Activated CD8-positive, alpha-beta memory T cell treated with anti-CD3 and anti-CD28 coated beads, Interleukin-2, amount 50 U/mL, for 1 hour (primary cell): Measurements from ENCODE around the gene PARP4.
"Not testable (repeated sequence)": the region's sequence is repeated elsewhere in the genome, so short reads cannot be mapped to it uniquely, and the experiment has no call there.

Source experiments
- DNase-seq: peaks from one replicate; pipeline ENCODE4 v3.0.0-alpha.2; 2020; ENCODE audit errors: extremely low read depth

Gene PARP4

GRCh38 chr13:24452044-24452443 lies 60.5 kb downstream of the PARP4 start:
- no peak for DNase-seq

GRCh38 chr13:24450530-24450929 lies 62.0 kb downstream of the PARP4 start:
- no peak for DNase-seq

- not testable (repeated sequence) for DNase-seq
Observed at GRCh38 chr13:24444851-24445250, 67.7 kb downstream of the PARP4 start.

- DNase-seq, result no peak
Observed at GRCh38 chr13:24443366-24443765, 69.2 kb downstream of the PARP4 start.

- DNase-seq, result not testable (repeated sequence)
Observed at GRCh38 chr13:24426045-24426444, 86.5 kb downstream of the PARP4 start.

GRCh38 chr13:24419668-24420067 lies 92.9 kb downstream of the PARP4 start:
- DNase-seq, result not testable (repeated sequence)

- no peak for DNase-seq
Observed at GRCh38 chr13:24407844-24408243, 104.7 kb downstream of the PARP4 start.

- no peak for DNase-seq
Observed at GRCh38 chr13:24406524-24406923, 106.1 kb downstream of the PARP4 start.

- no peak for DNase-seq
Observed at GRCh38 chr13:24396821-24397220, 115.8 kb downstream of the PARP4 start.

- DNase-seq, result no peak
Observed at GRCh38 chr13:24392972-24393371, 119.6 kb downstream of the PARP4 start.

- not testable (repeated sequence) for DNase-seq
Observed at GRCh38 chr13:24391771-24392683, 120.6 kb downstream of the PARP4 start.

GRCh38 chr13:24390795-24391194 lies 121.8 kb downstream of the PARP4 start:
- DNase-seq, result not testable (repeated sequence)

GRCh38 chr13:24389506-24389905 lies 123.1 kb downstream of the PARP4 start:
- DNase-seq, result no peak

- DNase-seq, result not testable (repeated sequence)
Observed at GRCh38 chr13:24388743-24389142, 123.8 kb downstream of the PARP4 start.

GRCh38 chr13:24386816-24387708 lies 125.5 kb downstream of the PARP4 start:
- no peak for DNase-seq

- DNase-seq, result no peak
Observed at GRCh38 chr13:24385902-24386301, 126.7 kb downstream of the PARP4 start.

GRCh38 chr13:24384946-24385345 lies 127.6 kb downstream of the PARP4 start:
- not testable (repeated sequence) for DNase-seq

- not testable (repeated sequence) for DNase-seq
Observed at GRCh38 chr13:24384091-24384490, 128.5 kb downstream of the PARP4 start.

- no peak for DNase-seq
Observed at GRCh38 chr13:24381541-24382265, 130.9 kb downstream of the PARP4 start.

- DNase-seq, result not testable (repeated sequence)
Observed at GRCh38 chr13:24380881-24381280, 131.7 kb downstream of the PARP4 start.

GRCh38 chr13:24380227-24380626 lies 132.4 kb downstream of the PARP4 start:
- DNase-seq, result not testable (repeated sequence)

- DNase-seq, result not testable (repeated sequence)
Observed at GRCh38 chr13:24371273-24371672, 141.3 kb downstream of the PARP4 start.
